ENCODE results near the gene ARID5B. TPM values are rescaled to one million over a fixed set of nuclear protein-coding genes. Genes with fewer than 3 reads are reported as not detected.

Gene ARID5B
- total RNA-seq, 1 experiment from 2014 or later: 0.04 TPM

DNA sequence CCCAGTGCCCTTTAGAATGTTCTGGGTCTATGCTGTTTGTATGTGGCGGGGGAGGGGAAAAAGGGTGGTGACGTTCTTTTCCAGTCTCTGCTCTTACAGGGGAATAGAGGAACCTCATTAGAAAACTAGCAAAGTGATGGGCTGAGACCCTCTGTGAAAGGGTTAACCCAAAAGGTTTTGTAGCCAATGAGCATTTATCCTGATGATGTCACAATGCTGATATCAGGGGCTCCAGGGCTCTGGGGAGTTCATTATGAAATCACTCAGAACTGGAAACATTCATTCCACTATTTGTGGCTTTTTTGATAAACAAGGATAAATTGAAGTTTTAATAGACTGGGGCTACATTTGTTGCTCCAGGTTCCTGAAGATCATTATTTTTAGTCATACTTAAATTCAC, 71.7 kb downstream of the ARID5B start:
- no peak overlapping the region for H3K4me2 ChIP-seq (ENCODE audit: insufficient read depth, insufficient read length, low read length)

More for the DNA sequence above, 71.7 kb downstream of the ARID5B start:
- H3K27ac ChIP-seq (ENCODE audit: insufficient read length, low read depth, low read length): no peak overlapping the region
- no peak overlapping the region for H3K56ac ChIP-seq (ENCODE audit: insufficient read length, low read depth, low read length)
- H3K36me3 Mint-ChIP-seq (ENCODE audit: insufficient read depth in 1 of 3, low read depth in 3 of 3): no peaks in the 10 kb centered on the region
- no peak overlapping the region for H3K9ac ChIP-seq (ENCODE audit: extremely low read depth, insufficient read length, low read length)
- no CpG with 5 or more reads among the region's 2 CpGs for WGBS (ENCODE audit: extremely low coverage, insufficient read length, low lambda C conversion rate)
- H3K27me3 Mint-ChIP-seq (ENCODE audit: low read depth): no peaks in the 10 kb centered on the region
- no peaks in the 10 kb centered on the region for H3K79me2 ChIP-seq (ENCODE audit: insufficient read depth, low read length)
- H2BK15ac ChIP-seq (ENCODE audit: low read depth, low read length): no peak overlapping the region
- no peak overlapping the region for H3T11ph ChIP-seq (ENCODE audit: low read length)
- H2AFZ ChIP-seq (ENCODE audit: low read length): no peak overlapping the region
- no peak overlapping the region for H3K4ac ChIP-seq (ENCODE audit: low read depth, low read length)
- H3K9me3 ChIP-seq (ENCODE audit: control insufficient read depth, low read depth, low read length): no peaks in the 10 kb centered on the region
- H4K8ac ChIP-seq (replicated peaks; ENCODE audit: insufficient read length, low read depth, low read length): no peak overlapping the region
- H3K18ac ChIP-seq (ENCODE audit: insufficient read length, low read depth, low read length): no peak overlapping the region
- no peak overlapping the region for H3K14ac ChIP-seq (ENCODE audit: insufficient read depth, low read length)
- no peak overlapping the region for H2BK5ac ChIP-seq (ENCODE audit: insufficient read length, low read length)
- H2BK20ac ChIP-seq (ENCODE audit: low read depth, low read length, poor library complexity, severe bottlenecking): no peak overlapping the region
- no peak overlapping the region for H2BK120ac ChIP-seq (ENCODE audit: low read depth, low read length, poor library complexity, severe bottlenecking)
- no peak overlapping the region for H4K91ac ChIP-seq (ENCODE audit: insufficient read length, low read depth, low read length)
- no peak overlapping the region; a peak in 1 of 7 replicates for H3K27ac Mint-ChIP-seq
- H3K4me1 Mint-ChIP-seq: peaks cover 0 to 3% of the 10 kb centered on the region in 2 experiments; a peak in 1 of 4 replicates
- no peaks in the 10 kb centered on the region for H4K20me1 ChIP-seq (ENCODE audit: control insufficient read depth, insufficient read depth, insufficient read length)
- H3K4me3 Mint-ChIP-seq: no peak overlapping the region
- no peak overlapping the region for H4K5ac ChIP-seq (ENCODE audit: insufficient read length, low read depth, low read length)
- no peak overlapping the region for H3K23ac ChIP-seq (ENCODE audit: insufficient read length, low read depth, low read length)
- H3K79me1 ChIP-seq (ENCODE audit: insufficient read depth, low read depth, low read length, poor library complexity, severe bottlenecking): no peaks in the 10 kb centered on the region
- no peak overlapping the region for H2AK5ac ChIP-seq (ENCODE audit: insufficient read length, low read length)
- no peaks in the 10 kb centered on the region; the same call in 1 of the 2 replicates for H3K4me1 ChIP-seq (ENCODE audit: insufficient read depth, low read length)
- no peak overlapping the region for H2BK12ac ChIP-seq (ENCODE audit: insufficient read length, low read depth, low read length)
- H3K23me2 ChIP-seq (ENCODE audit: insufficient read length, low read depth, low read length, poor library complexity, severe bottlenecking): no peaks in the 10 kb centered on the region
- no peaks in the 10 kb centered on the region; a peak in 2 of 5 replicates for H3K9me3 Mint-ChIP-seq
- no peak for DNase-seq
- TF ChIP-seq CTCF (conservative IDR thresholded peaks at IDR 0.05): no peak
- no peaks in the 10 kb centered on the region for H3K27me3 ChIP-seq (ENCODE audit: insufficient read depth, low read length)
